PC-9 (cell line): Measurements from ENCODE around the gene TMEM135.

ENCODE experiments used
- CTCF ChIP-seq: fragments of 200-600 bp; sonication (generic); conservative IDR thresholded peaks from 2 replicates; pipeline ENCODE4 v1.6.1; 2017; ENCODE audit warnings: mixed run types, antibody characterized with exemption, mild to moderate bottlenecking, moderate library complexity
- EZH2 ChIP-seq: fragments of 200-600 bp; sonication (generic); IDR thresholded peaks from 2 replicates; pipeline ENCODE4 v1.8.0; 2017; ENCODE audit warnings: antibody characterized with exemption, low read depth

DNA sequence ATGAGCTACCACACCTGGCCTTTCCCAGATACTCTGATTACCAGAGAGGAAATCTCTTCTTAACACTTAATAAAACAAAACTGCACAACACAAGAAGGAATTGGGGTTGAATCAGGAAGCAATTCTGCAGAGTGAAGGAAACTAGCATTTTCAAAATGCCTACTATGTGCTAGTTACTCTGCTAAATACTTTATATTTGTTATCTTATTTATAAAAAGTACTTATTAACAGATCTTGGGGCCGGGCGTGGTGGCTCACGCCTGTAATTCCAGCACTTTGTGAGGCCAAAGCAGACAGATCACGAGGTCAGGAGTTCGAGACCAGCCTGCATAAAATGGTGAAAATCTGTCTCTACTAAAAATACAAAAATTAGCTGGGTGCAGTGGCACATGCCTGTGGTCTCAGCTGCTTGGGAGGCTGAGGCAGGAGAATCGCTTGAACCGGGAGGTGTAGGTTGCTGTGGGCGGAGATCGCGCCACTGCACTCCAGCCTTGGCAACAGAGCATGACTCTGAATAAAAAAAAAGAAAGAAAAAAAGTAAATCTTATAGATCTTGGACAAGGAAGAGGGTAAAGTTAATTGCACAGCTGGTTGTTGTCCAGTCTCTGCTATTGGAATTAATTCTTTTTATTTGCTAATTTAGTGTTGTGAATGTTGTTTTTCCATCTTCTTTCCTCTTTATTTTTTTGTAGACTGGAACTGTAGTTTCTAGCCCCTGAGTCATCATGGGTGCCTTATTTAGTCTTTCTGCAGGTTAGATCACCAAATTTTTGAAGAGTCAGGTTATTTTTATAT is 22.1 kb downstream of the TMEM135 start:
- TF ChIP-seq CTCF, result no peak
- no peak for TF ChIP-seq EZH2
